ENCODE results near the gene TGM1.

The TGM1 gene

GRCh38 chr14:24238123-24238522 lies 24.9 kb downstream of the TGM1 start:
- H3K4me1 ChIP-seq (ENCODE audit: control insufficient read depth, insufficient read depth, low read length, poor library complexity, severe bottlenecking), result peaks cover 26% of the 10 kb centered on the region
- peaks cover 74% of the 10 kb centered on the region for H3K36me3 ChIP-seq (ENCODE audit: control insufficient read depth, insufficient read depth, low read length)
- WGBS, 2 experiments (ENCODE audit: insufficient coverage in 2 of 2), result 91 to 100% methylated on average over 3 to 4 of the region's 5 CpGs
- no peak overlapping the region for H3K4me3 ChIP-seq (ENCODE audit: extremely low read depth, insufficient read depth, low read length, poor library complexity, severe bottlenecking)
- no peaks in the 10 kb centered on the region for H3K9me3 ChIP-seq (ENCODE audit: control insufficient read depth, low read length)
- no peak overlapping the region for H3K27ac ChIP-seq (ENCODE audit: low read depth, low read length, severe bottlenecking)

DNA sequence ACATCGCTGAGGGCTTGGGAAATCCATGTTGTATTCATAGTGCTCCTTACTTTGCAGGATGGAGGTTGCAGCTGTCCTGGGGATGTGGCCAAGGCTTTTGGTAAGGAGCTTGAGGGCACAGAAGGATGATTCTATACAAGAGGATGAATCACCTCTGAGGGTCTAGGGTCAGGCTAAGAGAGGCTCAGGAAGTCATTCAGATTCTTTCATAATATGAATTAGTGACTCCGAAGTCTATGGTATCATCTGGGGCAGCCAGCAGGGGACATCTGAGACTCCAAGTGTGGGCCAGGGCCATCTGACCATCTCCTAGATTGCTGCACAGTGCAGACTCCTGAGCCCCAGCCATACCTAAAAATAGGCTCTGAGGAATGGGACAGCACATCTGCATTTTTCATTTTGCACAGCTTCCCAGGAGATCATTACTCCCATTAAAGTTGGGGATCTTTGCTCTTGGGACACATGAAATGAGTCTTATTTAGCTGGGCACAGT lies 25.5 kb downstream of the TGM1 start:
- 100% methylated on average over 1 to 2 of the region's 2 CpGs for WGBS, 2 experiments (ENCODE audit: insufficient coverage in 2 of 2)
- Histone ChIP-seq H3K4me3 (ENCODE audit: extremely low read depth, insufficient read depth, low read length, poor library complexity, severe bottlenecking) (no peak overlapping the region), H3K9me3 (ENCODE audit: control insufficient read depth, low read length) (no peaks in the 10 kb centered on the region), H3K4me1 (ENCODE audit: control insufficient read depth, insufficient read depth, low read length, poor library complexity, severe bottlenecking) (peaks cover 26% of the 10 kb centered on the region), H3K36me3 (ENCODE audit: control insufficient read depth, insufficient read depth, low read length) (peaks cover 74% of the 10 kb centered on the region), H3K27ac (ENCODE audit: low read depth, low read length, severe bottlenecking) (no peak overlapping the region)

DNA sequence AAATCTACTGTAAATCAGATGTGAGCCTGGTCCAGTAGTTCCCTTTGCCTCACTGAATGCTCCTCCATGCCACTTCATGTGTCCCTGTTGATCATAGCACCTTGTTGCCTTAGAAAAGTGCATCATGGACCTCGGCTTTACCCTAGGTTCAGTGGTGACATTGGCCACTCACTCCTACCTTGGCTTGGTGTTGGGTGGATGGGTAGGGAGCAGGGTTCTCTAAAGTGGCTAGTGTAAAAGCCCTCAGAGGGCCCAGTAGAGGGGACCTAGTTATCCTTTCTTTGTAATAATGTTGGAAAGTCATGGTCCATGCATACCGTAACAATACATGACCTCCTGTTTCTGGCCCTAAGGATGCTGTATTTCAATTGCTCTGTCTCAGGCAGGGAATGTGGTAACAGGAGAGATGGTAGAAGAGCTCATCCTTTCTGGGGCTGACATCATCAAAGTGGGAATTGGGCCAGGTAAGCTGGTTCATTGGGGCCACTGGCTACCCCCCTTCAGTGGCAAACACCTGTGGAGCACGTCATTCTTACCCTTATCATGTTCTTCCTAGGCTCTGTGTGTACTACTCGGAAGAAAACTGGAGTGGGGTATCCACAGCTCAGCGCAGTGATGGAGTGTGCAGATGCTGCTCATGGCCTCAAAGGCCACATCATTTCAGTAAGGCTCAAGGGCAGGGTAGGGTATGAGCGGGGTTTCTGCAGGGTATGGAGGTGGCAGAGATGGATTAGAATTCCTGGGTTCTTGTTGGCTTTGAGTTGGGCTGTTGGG lies 26.1 kb downstream of the TGM1 start:
- 98 to 100% methylated on average over 2 to 6 of the region's 6 CpGs for WGBS, 2 experiments (ENCODE audit: insufficient coverage in 2 of 2)
- Histone ChIP-seq H3K36me3 (ENCODE audit: control insufficient read depth, insufficient read depth, low read length) (peaks cover 74% of the 10 kb centered on the region), H3K27ac (ENCODE audit: low read depth, low read length, severe bottlenecking) (no peak overlapping the region), H3K9me3 (ENCODE audit: control insufficient read depth, low read length) (no peaks in the 10 kb centered on the region), H3K4me3 (ENCODE audit: extremely low read depth, insufficient read depth, low read length, poor library complexity, severe bottlenecking) (no peak overlapping the region), H3K4me1 (ENCODE audit: control insufficient read depth, insufficient read depth, low read length, poor library complexity, severe bottlenecking) (peaks cover 26% of the 10 kb centered on the region)

- Histone ChIP-seq H3K4me1 (ENCODE audit: control insufficient read depth, insufficient read depth, low read length, poor library complexity, severe bottlenecking) (peaks cover 20% of the 10 kb centered on the region), H3K9me3 (ENCODE audit: control insufficient read depth, low read length) (no peaks in the 10 kb centered on the region), H3K27ac (ENCODE audit: low read depth, low read length, severe bottlenecking) (no peak overlapping the region), H3K36me3 (ENCODE audit: control insufficient read depth, insufficient read depth, low read length) (peaks cover 72% of the 10 kb centered on the region), H3K4me3 (ENCODE audit: extremely low read depth, insufficient read depth, low read length, poor library complexity, severe bottlenecking) (no peak overlapping the region)
- 91 to 100% methylated on average over 3 to 4 of the region's 5 CpGs for WGBS, 2 experiments (ENCODE audit: insufficient coverage in 2 of 2)
Measured at GRCh38 chr14:24235804-24236688, 26.9 kb downstream of the TGM1 start.

- Histone ChIP-seq H3K4me3 (ENCODE audit: extremely low read depth, insufficient read depth, low read length, poor library complexity, severe bottlenecking) (peak overlapping the region; percentile 86), H3K36me3 (ENCODE audit: control insufficient read depth, insufficient read depth, low read length) (peaks cover 55% of the 10 kb centered on the region), H3K4me1 (ENCODE audit: control insufficient read depth, insufficient read depth, low read length, poor library complexity, severe bottlenecking) (peaks cover 14% of the 10 kb centered on the region), H3K9me3 (ENCODE audit: control insufficient read depth, low read length) (no peaks in the 10 kb centered on the region), H3K27ac (ENCODE audit: low read depth, low read length, severe bottlenecking) (no peak overlapping the region)
- 88 to 96% methylated on average over 2 of the region's 3 CpGs for WGBS, 2 experiments (ENCODE audit: insufficient coverage in 2 of 2)
Measured at GRCh38 chr14:24234095-24235005, 28.6 kb downstream of the TGM1 start.

GRCh38 chr14:24233538-24233866 lies 29.5 kb downstream of the TGM1 start:
- H3K36me3 ChIP-seq (ENCODE audit: control insufficient read depth, insufficient read depth, low read length), result peaks cover 52% of the 10 kb centered on the region
- no peak overlapping the region for H3K27ac ChIP-seq (ENCODE audit: low read depth, low read length, severe bottlenecking)
- peaks cover 6% of the 10 kb centered on the region for H3K4me1 ChIP-seq (ENCODE audit: control insufficient read depth, insufficient read depth, low read length, poor library complexity, severe bottlenecking)
- 86 to 100% methylated on average over 2 of the region's 2 CpGs for WGBS, 2 experiments (ENCODE audit: insufficient coverage in 2 of 2)
- no peaks in the 10 kb centered on the region for H3K9me3 ChIP-seq (ENCODE audit: control insufficient read depth, low read length)
- H3K4me3 ChIP-seq (ENCODE audit: extremely low read depth, insufficient read depth, low read length, poor library complexity, severe bottlenecking), result peak overlapping the region; percentile 86

GRCh38 chr14:24232645-24233537 lies 30.1 kb downstream of the TGM1 start, which contains the start of gene GMPR2:
Gene GMPR2, plus strand, starts transcription at chr14:24232929. Its CDS starts 325 bp downstream, at chr14:24233254.
- Histone ChIP-seq H3K36me3 (ENCODE audit: control insufficient read depth, insufficient read depth, low read length) (peaks cover 52% of the 10 kb centered on the region), H3K4me1 (ENCODE audit: control insufficient read depth, insufficient read depth, low read length, poor library complexity, severe bottlenecking) (peaks cover 6% of the 10 kb centered on the region), H3K9me3 (ENCODE audit: control insufficient read depth, low read length) (no peaks in the 10 kb centered on the region), H3K27ac (ENCODE audit: low read depth, low read length, severe bottlenecking) (peak within 1 kb of the TSS; percentile 87), H3K4me3 (ENCODE audit: extremely low read depth, insufficient read depth, low read length, poor library complexity, severe bottlenecking) (peak within 1 kb of the TSS; percentile 86)
- 14 to 16% methylated on average over 25 to 28 of the region's 38 CpGs for WGBS, 2 experiments (ENCODE audit: insufficient coverage in 2 of 2)

GRCh38 chr14:24232121-24232644 lies 30.8 kb downstream of the TGM1 start, which contains the start of gene NEDD8:
Gene NEDD8, minus strand, starts transcription at chr14:24232367. Its CDS starts 100 bp downstream, at chr14:24232267.
- Histone ChIP-seq H3K27ac (ENCODE audit: low read depth, low read length, severe bottlenecking) (peak within 1 kb of the TSS; percentile 87), H3K4me3 (ENCODE audit: extremely low read depth, insufficient read depth, low read length, poor library complexity, severe bottlenecking) (peak within 1 kb of the TSS; percentile 86), H3K4me1 (ENCODE audit: control insufficient read depth, insufficient read depth, low read length, poor library complexity, severe bottlenecking) (peaks cover 6% of the 10 kb centered on the region), H3K36me3 (ENCODE audit: control insufficient read depth, insufficient read depth, low read length) (peaks cover 49% of the 10 kb centered on the region), H3K9me3 (ENCODE audit: control insufficient read depth, low read length) (no peaks in the 10 kb centered on the region)
- whole genome bisulfite sequencing, 2 experiments (ENCODE audit: insufficient coverage in 2 of 2), result 0% methylated on average over 21 to 23 of the region's 30 CpGs

DNA sequence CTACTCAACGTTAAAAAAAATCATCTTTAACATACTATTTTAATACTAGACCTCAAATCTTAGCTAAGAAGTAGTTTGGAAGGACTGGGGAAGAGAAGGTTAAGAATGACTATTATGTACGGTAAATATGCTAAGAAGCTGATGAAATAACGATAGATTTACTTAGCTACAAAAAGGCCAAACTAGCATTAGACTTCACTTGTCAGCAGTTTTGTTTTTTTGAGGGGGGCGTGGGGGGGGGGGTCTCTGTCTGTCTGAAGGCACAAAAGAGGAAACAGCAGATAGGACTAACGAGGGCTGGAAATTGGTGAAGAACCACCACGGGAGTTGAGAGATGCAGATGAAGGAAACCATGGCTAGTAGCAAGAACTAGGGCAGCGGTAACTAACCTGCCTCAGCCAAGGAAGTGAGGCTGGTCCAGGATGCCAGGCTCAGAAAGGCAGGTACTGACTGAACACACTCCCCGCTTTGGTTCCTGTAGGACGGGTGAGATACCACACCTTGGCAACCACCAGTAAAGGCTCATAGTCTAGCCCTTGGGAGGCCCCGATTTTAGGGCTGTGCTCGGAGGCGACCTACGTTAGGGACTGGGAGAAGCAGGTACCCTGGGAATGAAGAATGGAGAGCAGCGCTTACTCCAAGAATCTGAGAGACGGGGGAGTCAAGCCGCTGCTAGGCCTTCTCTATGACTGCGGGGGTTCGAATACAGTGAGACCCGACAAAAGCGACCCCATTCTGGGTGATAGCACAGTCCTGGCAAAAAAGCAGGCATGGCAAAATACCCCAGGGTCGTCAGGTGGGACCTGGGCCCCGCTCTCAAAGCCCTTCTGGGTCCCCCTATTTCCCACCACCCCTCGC lies 31.5 kb downstream of the TGM1 start:
- H3K4me3 ChIP-seq (ENCODE audit: extremely low read depth, insufficient read depth, low read length, poor library complexity, severe bottlenecking), result peak overlapping the region; percentile 86
- peak overlapping the region; percentile 23 for H3K27ac ChIP-seq (ENCODE audit: low read depth, low read length, severe bottlenecking)
- H3K4me1 ChIP-seq (ENCODE audit: control insufficient read depth, insufficient read depth, low read length, poor library complexity, severe bottlenecking), result peaks cover 6% of the 10 kb centered on the region
- peaks cover 43% of the 10 kb centered on the region for H3K36me3 ChIP-seq (ENCODE audit: control insufficient read depth, insufficient read depth, low read length)
- 5 to 9% methylated on average over 19 to 20 of the region's 23 CpGs for WGBS, 2 experiments (ENCODE audit: insufficient coverage in 2 of 2)
- H3K9me3 ChIP-seq (ENCODE audit: control insufficient read depth, low read length), result no peaks in the 10 kb centered on the region
